Uterus (tissue), 2 donors: ENCODE results near the gene DNAJC24.

Experiments
- CTCF ChIP-seq, 4 experiments: fragments of 200-600 bp in 2 of 4; fragments of 450-650 bp in 2 of 4; sonication (generic) in 2 of 4; IDR thresholded peaks; one replicate each; pipeline ENCODE4 v1.5.1; 2016 to 2019; ENCODE audit warnings: antibody characterized with exemption in 4 of 4, mild to moderate bottlenecking in 2 of 4, moderate library complexity in 1 of 4
- POLR2A ChIP-seq, 2 donors: fragments of 450-650 bp; IDR thresholded peaks; one replicate each; pipeline ENCODE4 v1.6.1; 2016; ENCODE audit warnings: antibody characterized with exemption in 2 of 2, mild to moderate bottlenecking in 1 of 2, moderate library complexity in 1 of 2

- TF ChIP-seq CTCF (IDR thresholded peaks at IDR 0.05): no peak
- TF ChIP-seq POLR2A (IDR thresholded peaks at IDR 0.05): no peak
Observed at GRCh38 chr11:31480930-31481329, 111.3 kb downstream of the DNAJC24 start.
